Endodermal cell (in vitro differentiated cells): Measurements from ENCODE around the gene STX18. TPM values are rescaled to one million over a fixed set of nuclear protein-coding genes. Genes with fewer than 3 reads are reported as not detected.
A peak's percentile ranks its signal among the peaks of the same experiment; 100 is the strongest.

ENCODE experiments used
- DNase-seq: peaks from one replicate; pipeline ENCODE4 v3.0.0-alpha.2; 2017
- H3K27ac ChIP-seq: 2 replicates; pipeline ENCODE4 v1.5.1; 2013; ENCODE audit warnings: mild to moderate bottlenecking, low read depth, low read length, moderate library complexity
- H3K27me3 ChIP-seq: 2 replicates; pipeline ENCODE4 v1.6.1; 2013; ENCODE audit warnings: mild to moderate bottlenecking, low read length, moderate library complexity; ENCODE audit not compliant: insufficient read depth, control insufficient read depth, poor library complexity, severe bottlenecking
- H3K36me3 ChIP-seq: 2 replicates; pipeline ENCODE4 v1.7.0; 2013; ENCODE audit warnings: mild to moderate bottlenecking, low read length, moderate library complexity; ENCODE audit not compliant: control insufficient read depth, insufficient read depth
- H3K4me1 ChIP-seq: one replicate; pipeline ENCODE4 v1.7.0; 2013; ENCODE audit warnings: low read length; ENCODE audit not compliant: control insufficient read depth, insufficient read depth
- H3K4me3 ChIP-seq: 2 replicates; pipeline ENCODE4 v1.5.1; 2013; ENCODE audit warnings: mild to moderate bottlenecking, low read length, moderate library complexity
- H3K9ac ChIP-seq: 2 replicates; pipeline ENCODE4 v1.6.1; 2013; ENCODE audit warnings: mild to moderate bottlenecking, low read length, moderate library complexity; ENCODE audit not compliant: poor library complexity, severe bottlenecking; ENCODE audit errors: extremely low read depth
- H3K9me3 ChIP-seq: 2 replicates; pipeline ENCODE4 v1.6.1; 2013; ENCODE audit warnings: mild to moderate bottlenecking, low read length, moderate library complexity; ENCODE audit not compliant: control insufficient read depth
- H3K27ac Mint-ChIP-seq: 2 replicates; pipeline ENCODE4 v1.8.0; 2020; ENCODE audit warnings: mixed read lengths
- H3K27me3 Mint-ChIP-seq: 2 replicates; pipeline ENCODE4 v1.8.0; 2021; ENCODE audit warnings: mild to moderate bottlenecking, mixed read lengths; ENCODE audit not compliant: insufficient read depth
- H3K36me3 Mint-ChIP-seq: 2 replicates; pipeline ENCODE4 v1.8.0; 2020; ENCODE audit warnings: low read depth, mixed read lengths
- H3K4me1 Mint-ChIP-seq: 2 replicates; pipeline ENCODE4 v1.8.0; 2020; ENCODE audit warnings: mixed read lengths
- H3K4me3 Mint-ChIP-seq: 2 replicates; pipeline ENCODE4 v1.8.0; 2020; ENCODE audit warnings: mild to moderate bottlenecking, moderate library complexity, mixed read lengths
- H3K9me3 Mint-ChIP-seq: 2 replicates; pipeline ENCODE4 v1.8.0; 2020; ENCODE audit warnings: mild to moderate bottlenecking, mixed read lengths
- WGBS, 2 experiments: methylation state at CpG; one replicate each; pipeline versions ENCODE4 v1.1.5 to v1.1.7; 2013; ENCODE audit warnings: missing lambda C conversion rate in 2 of 2, mixed read lengths in 1 of 2; ENCODE audit not compliant: insufficient coverage in 1 of 2, insufficient read length in 1 of 2; 5-methylcytosine and 5-hydroxymethylcytosine counted together
- total RNA-seq, 2 donors: library from RNA; stranded (reverse); fragmentation: NEBNext Ultra II Directional in 1 of 2; extraction: Animal tissue kit (Norgen Biotek cat#: 25700) in 1 of 2; gene quantifications; 2 replicates in 1 of 2; 3 replicates in 1 of 2; pipeline ENCODE4 v1.2.1, GENCODE V29; 2021
- TF ChIP-seq, protein P1 (sequence below): fragments of 200-600 bp; sonication (generic); conservative IDR thresholded peaks from 2 replicates; pipeline ENCODE4 v1.5.0; 2021; ENCODE audit warnings: antibody characterized with exemption, mild to moderate bottlenecking

The STX18 gene
- total RNA-seq, 2 donors from 2014 or later: 26.9 to 33.3 TPM

DNA sequence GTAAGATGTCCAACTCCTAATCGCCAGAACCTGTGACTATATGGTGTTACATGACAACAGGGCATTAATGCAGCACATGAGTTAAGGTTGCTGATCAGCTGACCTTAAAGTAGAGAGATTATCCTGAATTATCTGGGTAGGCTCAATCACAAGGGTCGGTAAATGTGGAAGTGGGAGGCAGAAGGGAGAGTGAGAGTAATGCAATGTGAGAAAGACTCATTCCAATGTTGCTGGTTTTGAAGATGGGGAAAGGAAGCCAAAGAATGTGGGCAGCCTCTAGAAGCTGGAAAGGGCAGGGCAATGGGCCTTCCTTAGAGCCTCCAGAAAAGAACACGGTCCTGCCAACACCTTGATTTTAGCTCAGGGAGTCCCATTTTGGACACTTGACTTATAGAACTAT, 67.4 kb downstream of the STX18 start:
- peaks cover 16% of the 10 kb centered on the region for H3K36me3 ChIP-seq
- H3K4me3 ChIP-seq: no peak overlapping the region
- H3K9me3 ChIP-seq: no peaks in the 10 kb centered on the region
- no peak overlapping the region for H3K27ac ChIP-seq
- H3K9ac ChIP-seq: no peak overlapping the region
- peaks cover 2% of the 10 kb centered on the region for H3K4me1 Mint-ChIP-seq
- no peaks in the 10 kb centered on the region for H3K27me3 Mint-ChIP-seq
- H3K4me1 ChIP-seq: no peaks in the 10 kb centered on the region
- peaks cover 9% of the 10 kb centered on the region for H3K36me3 Mint-ChIP-seq
- DNase-seq: no peak
- 93 to 100% methylated on average over 2 to 3 of the region's 3 CpGs for WGBS, 2 experiments
- TF ChIP-seq, protein P1, sequence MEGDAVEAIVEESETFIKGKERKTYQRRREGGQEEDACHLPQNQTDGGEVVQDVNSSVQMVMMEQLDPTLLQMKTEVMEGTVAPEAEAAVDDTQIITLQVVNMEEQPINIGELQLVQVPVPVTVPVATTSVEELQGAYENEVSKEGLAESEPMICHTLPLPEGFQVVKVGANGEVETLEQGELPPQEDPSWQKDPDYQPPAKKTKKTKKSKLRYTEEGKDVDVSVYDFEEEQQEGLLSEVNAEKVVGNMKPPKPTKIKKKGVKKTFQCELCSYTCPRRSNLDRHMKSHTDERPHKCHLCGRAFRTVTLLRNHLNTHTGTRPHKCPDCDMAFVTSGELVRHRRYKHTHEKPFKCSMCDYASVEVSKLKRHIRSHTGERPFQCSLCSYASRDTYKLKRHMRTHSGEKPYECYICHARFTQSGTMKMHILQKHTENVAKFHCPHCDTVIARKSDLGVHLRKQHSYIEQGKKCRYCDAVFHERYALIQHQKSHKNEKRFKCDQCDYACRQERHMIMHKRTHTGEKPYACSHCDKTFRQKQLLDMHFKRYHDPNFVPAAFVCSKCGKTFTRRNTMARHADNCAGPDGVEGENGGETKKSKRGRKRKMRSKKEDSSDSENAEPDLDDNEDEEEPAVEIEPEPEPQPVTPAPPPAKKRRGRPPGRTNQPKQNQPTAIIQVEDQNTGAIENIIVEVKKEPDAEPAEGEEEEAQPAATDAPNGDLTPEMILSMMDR: no peak
- H3K9me3 Mint-ChIP-seq: no peaks in the 10 kb centered on the region
- no peaks in the 10 kb centered on the region for H3K27me3 ChIP-seq
- no peak overlapping the region for H3K4me3 Mint-ChIP-seq
- no peak overlapping the region for H3K27ac Mint-ChIP-seq

DNA sequence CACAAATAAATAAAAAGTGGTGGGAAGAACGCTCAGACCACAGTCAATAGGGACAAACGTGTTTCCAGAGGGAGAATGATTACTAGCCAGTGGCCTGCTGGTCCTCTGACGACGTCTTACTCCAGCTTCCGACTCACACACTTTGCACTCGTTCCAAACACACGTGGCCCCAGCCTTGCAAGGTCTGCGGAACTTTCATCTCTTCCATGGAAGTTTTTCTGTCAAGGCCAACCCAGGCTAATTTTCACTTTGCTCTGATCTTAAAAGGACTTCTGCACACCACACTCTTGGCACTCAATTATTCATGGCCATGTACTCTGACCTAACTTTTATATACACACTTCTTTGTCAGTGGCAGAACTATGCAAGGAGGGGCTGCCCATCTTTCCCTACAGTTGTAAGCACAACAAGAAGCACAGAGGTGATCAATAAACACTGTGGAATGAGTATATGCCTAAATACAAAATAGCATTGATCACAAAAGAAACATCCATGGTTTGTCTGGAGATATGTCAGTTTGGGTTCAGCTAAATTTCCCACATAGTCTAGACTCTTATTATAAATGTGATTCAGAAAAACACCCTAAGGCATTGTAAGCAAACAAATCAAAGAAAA, 69.4 kb downstream of the STX18 start:
- WGBS, 2 experiments: 89 to 92% methylated on average over 8 of the region's 8 CpGs
- no peaks in the 10 kb centered on the region for H3K27me3 Mint-ChIP-seq
- no peak overlapping the region for H3K27ac Mint-ChIP-seq
- H3K9me3 ChIP-seq: no peaks in the 10 kb centered on the region
- TF ChIP-seq, protein P1: no peak
- H3K9me3 Mint-ChIP-seq: no peaks in the 10 kb centered on the region
- no peak overlapping the region for H3K4me3 ChIP-seq
- no peaks in the 10 kb centered on the region for H3K4me1 Mint-ChIP-seq
- no peak overlapping the region for H3K9ac ChIP-seq
- no peak for DNase-seq
- H3K36me3 Mint-ChIP-seq: peaks cover 17% of the 10 kb centered on the region
- H3K4me1 ChIP-seq: no peaks in the 10 kb centered on the region
- H3K4me3 Mint-ChIP-seq: no peak overlapping the region
- H3K36me3 ChIP-seq: peaks cover 25% of the 10 kb centered on the region
- H3K27ac ChIP-seq: peak overlapping the region; percentile 27
- H3K27me3 ChIP-seq: no peaks in the 10 kb centered on the region

DNA sequence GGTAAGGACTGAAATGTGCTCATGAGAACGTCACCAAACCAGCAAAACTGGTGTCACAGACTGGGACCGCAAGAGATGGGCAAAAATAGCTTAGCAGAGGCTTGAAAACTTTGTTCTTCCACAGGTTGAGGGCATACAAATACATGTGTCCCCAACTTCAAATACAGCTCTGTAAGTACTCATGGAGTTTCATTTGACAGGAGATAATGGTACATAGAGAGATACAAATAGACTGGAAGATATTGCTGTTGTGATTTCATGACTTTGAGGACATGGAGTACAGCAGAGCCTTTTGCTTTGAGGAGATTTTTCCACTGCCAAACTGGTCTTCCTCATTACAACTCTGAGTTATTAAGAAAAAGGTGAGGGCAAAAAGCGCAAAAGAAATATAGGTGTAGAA, 70.7 kb downstream of the STX18 start:
- Histone ChIP-seq H3K4me3 (no peak overlapping the region), H3K27ac (no peak overlapping the region), H3K9me3 (peaks cover 12% of the 10 kb centered on the region), H3K36me3 (peaks cover 36% of the 10 kb centered on the region), H3K27me3 (no peaks in the 10 kb centered on the region), H3K4me1 (no peaks in the 10 kb centered on the region), H3K9ac (no peak overlapping the region)
- TF ChIP-seq, protein P1: no peak
- Mint-ChIP-seq H3K36me3 (peaks cover 29% of the 10 kb centered on the region), H3K27me3 (no peaks in the 10 kb centered on the region), H3K9me3 (peaks cover 7% of the 10 kb centered on the region), H3K4me1 (no peaks in the 10 kb centered on the region), H3K27ac (no peak overlapping the region), H3K4me3 (no peak overlapping the region)
- 95 to 100% methylated on average over 2 of the region's 3 CpGs for WGBS, 2 experiments
- no peak for DNase-seq
